HG02870 (cell line): ENCODE measurements around the gene C2orf80.
"Not testable (repeated sequence)": the region's sequence is repeated elsewhere in the genome, so short reads cannot be mapped to it uniquely, and the experiment has no call there.

Source experiments
- ATAC-seq: cut with Tn5 transposase; IDR thresholded peaks from one replicate; pipeline ENCODE4 v1.9.1; 2021; ENCODE audit warnings: mild to moderate bottlenecking, moderate library complexity; ENCODE audit not compliant: unreplicated experiment

Gene C2orf80

GRCh38 chr2:208179028-208179609 is 10.7 kb downstream of the C2orf80 start:
- no peak for ATAC-seq

DNA sequence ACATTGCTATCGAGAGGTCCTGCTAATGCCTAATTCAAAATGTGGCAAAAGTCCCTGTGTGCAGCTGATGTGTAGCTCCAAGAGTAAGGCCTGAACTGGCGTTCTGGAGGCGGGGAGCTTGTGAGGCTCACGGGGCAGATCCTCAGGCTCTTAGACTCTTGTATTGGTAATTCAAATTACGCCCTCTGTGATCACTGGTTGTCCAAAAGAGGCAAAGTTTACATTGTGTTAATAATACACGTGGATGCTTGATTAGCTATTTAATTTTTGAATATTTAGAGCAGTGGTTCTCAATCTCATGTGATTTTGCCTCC is 14.0 kb downstream of the C2orf80 start:
- no peak for ATAC-seq

- peak; percentile 98 for ATAC-seq
Measured at GRCh38 chr2:208175069-208175839, 14.6 kb downstream of the C2orf80 start.

- no peak for ATAC-seq
Measured at GRCh38 chr2:208174144-208174543, 15.7 kb downstream of the C2orf80 start.

- ATAC-seq, result no peak
Measured at GRCh38 chr2:208172125-208172524, 17.7 kb downstream of the C2orf80 start.

DNA sequence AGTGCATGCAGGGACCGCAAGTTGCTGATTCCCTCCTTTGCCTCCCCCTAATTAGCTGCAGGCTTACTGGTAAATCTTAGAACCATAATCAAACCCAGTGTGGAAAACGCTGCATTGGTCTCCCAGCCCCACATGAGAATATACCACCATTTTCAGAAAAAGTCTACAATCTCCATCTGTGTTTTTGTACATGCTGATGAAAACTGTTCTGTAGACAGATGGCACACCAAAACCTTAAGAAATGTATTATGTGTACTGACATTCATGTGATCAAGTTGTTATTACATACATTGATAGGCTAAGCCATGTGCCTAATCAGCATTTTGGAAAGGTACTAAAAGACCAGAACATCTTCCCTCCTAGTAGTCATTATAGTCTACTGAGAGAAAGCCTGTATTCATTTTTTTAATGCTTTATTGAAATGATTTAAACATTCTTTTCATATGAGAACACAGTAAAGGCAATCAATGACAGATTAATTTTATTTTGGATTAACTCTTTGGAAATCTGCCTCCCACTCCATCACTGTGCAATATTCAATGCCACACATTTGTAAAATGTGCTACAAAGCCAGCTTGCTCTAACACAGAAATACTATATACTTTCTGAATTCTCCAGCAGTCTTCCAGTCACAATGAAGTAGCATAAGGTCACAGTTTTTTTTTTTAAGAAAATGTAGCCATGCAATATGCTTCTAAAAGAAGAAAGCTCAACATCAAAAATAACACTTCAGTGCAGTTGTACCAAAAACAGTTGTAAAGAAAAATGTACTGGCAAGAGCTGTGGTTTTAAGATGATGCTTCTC is 24.7 kb downstream of the C2orf80 start:
- no peak for ATAC-seq

DNA sequence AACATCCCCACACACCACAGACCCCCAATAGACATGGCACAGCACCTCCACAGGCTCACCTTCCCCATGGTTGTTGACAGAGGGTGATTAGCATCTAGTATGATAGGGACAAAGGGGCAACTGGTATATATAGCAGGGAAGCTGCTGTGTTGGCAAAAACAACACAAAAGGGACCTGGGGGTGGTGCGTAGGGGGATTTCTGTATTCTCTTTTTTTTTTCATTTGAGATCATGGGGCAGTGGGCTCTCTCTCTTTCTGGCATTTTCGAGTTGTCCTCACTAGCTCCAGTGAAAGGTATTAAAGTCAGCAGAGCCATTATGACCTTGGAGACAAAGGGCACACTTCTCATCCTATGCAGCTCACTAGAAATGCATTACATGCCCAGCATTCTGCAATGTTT is 26.3 kb downstream of the C2orf80 start, which contains the start of gene CRYGA:
TSS of gene CRYGA (minus strand) at position 101 of the 400 bp plus-strand sequence. CDS start at position 68, 33 bp downstream.
- no peak for ATAC-seq

GRCh38 chr2:208156439-208156838 is 33.4 kb downstream of the C2orf80 start:
- ATAC-seq, result no peak

- no peak for ATAC-seq
Measured at GRCh38 chr2:208153156-208153555, 36.7 kb downstream of the C2orf80 start.

GRCh38 chr2:208150956-208151355 is 38.9 kb downstream of the C2orf80 start:
- no peak for ATAC-seq

- ATAC-seq, result no peak
Measured at GRCh38 chr2:208150094-208150493, 39.7 kb downstream of the C2orf80 start.

- no peak for ATAC-seq
Measured at GRCh38 chr2:208148803-208149202, 41.0 kb downstream of the C2orf80 start.

DNA sequence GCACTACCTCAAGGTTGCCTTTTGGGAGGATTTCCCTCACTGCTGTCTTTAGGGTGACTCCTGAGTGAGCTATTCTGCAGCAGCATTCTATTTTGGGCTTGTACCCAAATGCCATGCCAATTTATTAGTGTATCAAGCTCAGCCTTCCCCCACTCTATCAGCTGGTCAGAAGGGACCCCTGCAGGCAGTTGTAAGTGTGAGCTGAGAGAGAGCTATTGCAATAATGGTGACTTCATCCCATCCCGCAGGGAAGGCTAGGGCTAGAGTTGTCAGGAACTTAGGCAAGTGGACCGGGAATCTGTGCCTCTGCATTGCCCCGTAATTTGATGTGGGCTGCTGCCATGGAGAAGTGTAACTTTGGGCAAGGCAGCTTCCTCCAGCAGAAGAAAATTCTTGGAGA is 42.1 kb downstream of the C2orf80 start:
- ATAC-seq, result no peak

- no peak for ATAC-seq
Measured at GRCh38 chr2:208147008-208147407, 42.8 kb downstream of the C2orf80 start.

GRCh38 chr2:208146006-208146405 is 43.8 kb downstream of the C2orf80 start, which contains the start of gene CRYGB:
Gene CRYGB (minus strand): TSS chr2:208146158. CDS start chr2:208146120, 38 bp downstream.
- no peak for ATAC-seq

DNA sequence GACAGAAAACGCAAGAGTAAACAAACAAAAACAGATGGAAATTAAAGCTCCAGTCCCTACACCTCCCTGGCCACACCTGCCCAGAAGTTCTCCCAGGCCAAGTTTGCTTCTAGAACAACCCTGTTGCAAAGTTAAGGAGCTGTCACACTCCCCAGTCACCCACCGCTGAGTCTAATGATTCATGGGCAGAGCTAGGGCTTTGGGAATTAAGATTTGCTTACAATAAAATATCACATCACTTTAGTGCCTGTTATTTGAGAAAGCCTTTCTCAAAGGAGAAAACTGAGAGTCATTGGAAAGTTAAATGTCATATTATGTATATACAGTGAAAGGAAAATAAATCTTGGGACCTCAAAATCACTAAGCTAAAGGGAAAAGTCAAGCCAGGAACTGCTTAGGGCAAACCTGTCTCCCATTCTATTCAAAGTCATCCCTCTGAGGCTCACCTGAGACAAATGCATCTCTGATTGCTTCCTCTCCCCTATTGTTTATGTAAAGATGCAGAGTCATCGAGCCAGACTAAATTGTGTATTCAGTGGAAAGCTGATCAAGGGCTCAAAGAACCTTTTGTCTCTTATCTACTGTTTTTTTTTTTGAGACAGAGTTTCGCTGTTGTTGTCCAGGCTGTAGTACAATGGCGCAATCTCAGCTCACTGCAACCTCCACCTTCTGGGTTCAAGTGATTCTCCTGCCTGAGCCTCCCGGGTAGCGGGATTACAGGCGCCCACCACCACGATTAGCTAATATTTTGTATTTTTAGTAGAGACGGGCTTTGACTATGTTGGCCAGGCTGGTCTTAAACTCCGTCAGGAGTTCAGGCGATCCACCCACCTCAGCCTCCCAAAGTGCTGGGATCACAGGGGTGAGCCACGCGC is 46.7 kb downstream of the C2orf80 start:
- no peak for ATAC-seq

- ATAC-seq, result no peak
Measured at GRCh38 chr2:208142240-208142924, 47.4 kb downstream of the C2orf80 start.

GRCh38 chr2:208139447-208139846 is 50.4 kb downstream of the C2orf80 start:
- no peak for ATAC-seq

GRCh38 chr2:208138334-208138733 is 51.5 kb downstream of the C2orf80 start:
- ATAC-seq, result not testable (repeated sequence)

- ATAC-seq, result no peak
Measured at GRCh38 chr2:208136716-208137094, 53.1 kb downstream of the C2orf80 start.
